GM23338 (cell line): ENCODE data around the gene ZCCHC24.

Experiments
- ETS1 ChIP-seq: IDR thresholded peaks from 2 replicates; pipeline ENCODE4 v1.6.1; 2016; ENCODE audit warnings: antibody characterized with exemption
- JUNB ChIP-seq: IDR thresholded peaks from one replicate; pipeline ENCODE4 v1.6.1; 2016; ENCODE audit warnings: antibody characterized with exemption; ENCODE audit not compliant: unreplicated experiment
- ZNF114 ChIP-seq: fragments of 250-450 bp; sonication (Bioruptor Pico); IDR thresholded peaks from 2 replicates; pipeline ENCODE4 v1.5.0; 2020; ENCODE audit warnings: mild to moderate bottlenecking, moderate library complexity

DNA sequence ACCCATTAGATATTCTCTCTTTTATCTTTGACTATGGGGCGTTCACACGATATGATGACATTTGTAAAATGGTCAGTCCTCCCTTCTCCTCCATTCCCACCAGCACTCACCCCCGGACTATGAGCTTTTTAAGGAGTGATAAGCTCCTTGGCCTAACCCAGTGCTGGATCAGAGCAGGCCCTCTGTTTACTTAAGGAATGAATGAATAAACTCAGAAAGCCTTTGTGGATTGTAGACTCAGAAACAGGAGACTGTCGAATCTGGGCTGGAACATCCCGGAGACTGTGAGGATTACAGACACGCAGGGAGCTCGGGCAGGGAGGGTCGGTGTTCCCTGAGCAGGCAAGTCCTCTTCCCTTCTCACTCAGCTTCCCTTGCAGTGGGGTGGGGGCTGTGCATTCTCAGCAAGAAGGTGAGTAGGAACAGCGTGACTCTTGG lies 6.8 kb upstream of the ZCCHC24 start:
- TF ChIP-seq ZNF114 (CRISPR knock-in tag) (no peak), JUNB (no peak), ETS1 (no peak)
